Measurements from ENCODE around the gene CWC22.

DNA sequence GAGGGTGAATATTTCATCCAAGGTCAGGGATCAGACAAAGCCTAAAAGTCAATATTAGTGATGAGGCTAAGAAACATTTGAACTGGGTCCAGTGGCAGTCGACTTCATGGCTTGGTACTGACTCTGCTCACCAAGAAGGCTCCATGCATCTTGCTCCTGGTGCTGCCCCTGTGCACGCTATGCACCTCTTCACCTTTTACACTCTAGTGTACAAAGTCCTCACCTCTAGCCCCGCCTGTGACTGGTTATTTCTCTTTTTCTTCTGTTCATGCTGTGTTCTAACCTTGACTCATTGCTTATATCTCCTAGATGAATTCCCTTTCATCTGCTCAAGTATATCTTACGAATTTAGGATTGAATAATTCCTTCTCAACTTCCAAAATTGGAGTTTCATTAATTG, 93.3 kb downstream of the CWC22 start:
- TF ChIP-seq CTCF (IDR thresholded peaks at IDR 0.05) (no peak), POLR2A (IDR thresholded peaks at IDR 0.05) (no peak), EP300 (IDR thresholded peaks at IDR 0.05) (no peak), POLR2AphosphoS5 (IDR thresholded peaks at IDR 0.05) (no peak)
